ENCODE data around the gene FILIP1L.

FILIP1L gene

GRCh38 chr3:99990179-99990578, 124.1 kb downstream of the FILIP1L start:
- H3K79me2 ChIP-seq (ENCODE audit: control insufficient read depth, insufficient read depth, low read length, poor library complexity), result no peaks in the 10 kb centered on the region
- no peaks in the 10 kb centered on the region for H3K36me3 ChIP-seq (ENCODE audit: control insufficient read depth in 1 of 2, insufficient read depth in 2 of 2, low read length in 2 of 2)
- no peaks in the 10 kb centered on the region for H3K9me3 ChIP-seq (ENCODE audit: insufficient read depth, low read depth, low read length)
- no peak overlapping the region for H4K8ac ChIP-seq (ENCODE audit: low read depth, low read length)
- no peak for DNase-seq
- no peak overlapping the region for H3K4ac ChIP-seq (ENCODE audit: low read depth, low read length)
- H3K4me2 ChIP-seq (ENCODE audit: low read length), result no peak overlapping the region
- H3K4me1 ChIP-seq (ENCODE audit: control insufficient read depth in 1 of 2, insufficient read depth in 2 of 2, low read length in 2 of 2), result no peaks in the 10 kb centered on the region
- no peak overlapping the region for H2BK5ac ChIP-seq (ENCODE audit: low read depth, low read length, poor library complexity)
- no peak overlapping the region for H3K14ac ChIP-seq (ENCODE audit: low read length)
- no CpG with 5 or more reads among the region's 1 CpG for WGBS (ENCODE audit: extremely low coverage, insufficient coverage, insufficient read length)
- H3K27me3 ChIP-seq (ENCODE audit: insufficient read depth, low read length), result no peaks in the 10 kb centered on the region
- H4K12ac ChIP-seq (ENCODE audit: low read depth, low read length), result no peak overlapping the region
- no peak overlapping the region for H2AK5ac ChIP-seq (ENCODE audit: low read length)
- no peak overlapping the region for H3K23ac ChIP-seq (ENCODE audit: low read length)
- no peak overlapping the region for H4K91ac ChIP-seq (ENCODE audit: low read depth, low read length)
- no peaks in the 10 kb centered on the region for H3K79me1 ChIP-seq (ENCODE audit: low read length)
- no peak overlapping the region for H2BK120ac ChIP-seq (ENCODE audit: insufficient read depth, low read length, poor library complexity)
- H3K9ac ChIP-seq (ENCODE audit: low read length), result no peak overlapping the region
- no peak overlapping the region for H3K18ac ChIP-seq (ENCODE audit: low read length)
- no peak overlapping the region for H3K4me3 ChIP-seq (ENCODE audit: low read depth, low read length)
- no peak overlapping the region for H2AFZ ChIP-seq (ENCODE audit: insufficient read depth, low read length, poor library complexity)
- no peak overlapping the region for H3K27ac ChIP-seq (ENCODE audit: low read depth, low read length)
- no peak overlapping the region for H2BK12ac ChIP-seq (ENCODE audit: low read length)

GRCh38 chr3:99984668-99985067, 129.6 kb downstream of the FILIP1L start:
- WGBS (ENCODE audit: extremely low coverage, insufficient coverage, insufficient read length), result no CpG with 5 or more reads among the region's 2 CpGs
- Histone ChIP-seq H3K36me3 (ENCODE audit: control insufficient read depth in 1 of 2, insufficient read depth in 2 of 2, low read length in 2 of 2) (no peaks in the 10 kb centered on the region), H2AFZ (ENCODE audit: insufficient read depth, low read length, poor library complexity) (no peak overlapping the region), H3K14ac (ENCODE audit: low read length) (no peak overlapping the region), H4K8ac (ENCODE audit: low read depth, low read length) (no peak overlapping the region), H3K18ac (ENCODE audit: low read length) (no peak overlapping the region), H3K4ac (ENCODE audit: low read depth, low read length) (no peak overlapping the region), H3K4me2 (ENCODE audit: low read length) (no peak overlapping the region), H3K79me2 (ENCODE audit: control insufficient read depth, insufficient read depth, low read length, poor library complexity) (no peaks in the 10 kb centered on the region), H2BK12ac (ENCODE audit: low read length) (no peak overlapping the region), H3K27me3 (ENCODE audit: insufficient read depth, low read length) (no peaks in the 10 kb centered on the region), H3K4me3 (ENCODE audit: low read depth, low read length) (no peak overlapping the region), H2BK5ac (ENCODE audit: low read depth, low read length, poor library complexity) (no peak overlapping the region), H3K9ac (ENCODE audit: low read length) (no peak overlapping the region), H4K91ac (ENCODE audit: low read depth, low read length) (no peak overlapping the region), H3K79me1 (ENCODE audit: low read length) (no peaks in the 10 kb centered on the region), H4K12ac (ENCODE audit: low read depth, low read length) (no peak overlapping the region), H2AK5ac (ENCODE audit: low read length) (no peak overlapping the region), H2BK120ac (ENCODE audit: insufficient read depth, low read length, poor library complexity) (no peak overlapping the region), H3K27ac (ENCODE audit: low read depth, low read length) (no peak overlapping the region), H3K9me3 (ENCODE audit: insufficient read depth, low read depth, low read length) (no peaks in the 10 kb centered on the region), H3K4me1 (ENCODE audit: control insufficient read depth in 1 of 2, insufficient read depth in 2 of 2, low read length in 2 of 2) (no peaks in the 10 kb centered on the region), H3K23ac (ENCODE audit: low read length) (no peak overlapping the region)
- no peak for DNase-seq

DNA sequence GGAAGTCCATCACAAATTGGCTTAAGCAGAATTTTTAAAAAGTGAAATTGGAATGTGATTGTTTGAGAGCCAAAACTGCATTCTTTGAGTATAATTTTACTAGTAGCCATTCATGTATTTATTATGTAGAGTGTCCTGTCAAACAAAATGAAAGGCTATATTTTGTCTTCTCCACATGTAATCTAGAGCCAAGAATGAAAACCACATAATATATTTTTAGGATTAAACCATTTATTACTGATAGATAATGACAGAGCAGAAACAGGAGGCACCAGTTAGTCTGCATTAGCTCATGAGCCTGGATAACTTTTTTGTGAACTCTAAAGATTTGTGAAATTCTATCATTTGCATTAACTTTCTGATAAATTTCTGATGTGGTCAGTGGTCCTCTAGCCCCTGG, 130.2 kb downstream of the FILIP1L start:
- Histone ChIP-seq H4K8ac (ENCODE audit: low read depth, low read length) (no peak overlapping the region), H3K14ac (ENCODE audit: low read length) (no peak overlapping the region)

DNA sequence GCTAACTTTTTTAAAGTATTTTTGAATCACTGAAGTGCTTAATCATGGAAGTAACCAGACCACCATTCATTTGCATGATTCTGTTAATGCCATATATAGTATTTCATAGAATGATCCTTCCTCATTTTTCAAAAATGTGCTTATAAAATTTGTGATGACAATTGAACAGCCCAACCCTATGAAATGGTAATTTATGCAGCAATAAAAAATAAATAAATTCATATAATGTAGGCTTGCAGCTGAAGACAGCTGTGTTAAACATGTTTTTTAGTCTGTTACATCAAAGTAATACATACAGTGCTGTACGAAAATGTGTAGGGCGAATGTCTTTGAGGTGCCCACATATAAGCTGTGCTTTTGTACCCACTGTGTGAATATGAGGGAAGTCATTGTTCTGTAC, 131.7 kb downstream of the FILIP1L start:
- no peak overlapping the region for H3K14ac ChIP-seq (ENCODE audit: low read length)
- WGBS (ENCODE audit: extremely low coverage, insufficient coverage, insufficient read length), result no CpG with 5 or more reads among the region's 2 CpGs
- H2BK12ac ChIP-seq (ENCODE audit: low read length), result no peak overlapping the region

More for the DNA sequence above, 130.2 kb downstream of the FILIP1L start:
- Histone ChIP-seq H3K9me3 (ENCODE audit: insufficient read depth, low read depth, low read length) (no peaks in the 10 kb centered on the region), H2AFZ (ENCODE audit: insufficient read depth, low read length, poor library complexity) (no peak overlapping the region), H3K27ac (ENCODE audit: low read depth, low read length) (no peak overlapping the region), H4K12ac (ENCODE audit: low read depth, low read length) (no peak overlapping the region), H3K27me3 (ENCODE audit: insufficient read depth, low read length) (no peaks in the 10 kb centered on the region), H3K4ac (ENCODE audit: low read depth, low read length) (no peak overlapping the region), H4K91ac (ENCODE audit: low read depth, low read length) (no peak overlapping the region), H3K4me3 (ENCODE audit: low read depth, low read length) (no peak overlapping the region), H2BK5ac (ENCODE audit: low read depth, low read length, poor library complexity) (no peak overlapping the region), H3K23ac (ENCODE audit: low read length) (no peak overlapping the region), H3K4me2 (ENCODE audit: low read length) (no peak overlapping the region), H2BK120ac (ENCODE audit: insufficient read depth, low read length, poor library complexity) (no peak overlapping the region), H3K36me3 (ENCODE audit: control insufficient read depth in 1 of 2, insufficient read depth in 2 of 2, low read length in 2 of 2) (no peaks in the 10 kb centered on the region), H2AK5ac (ENCODE audit: low read length) (no peak overlapping the region), H3K79me2 (ENCODE audit: control insufficient read depth, insufficient read depth, low read length, poor library complexity) (no peaks in the 10 kb centered on the region), H3K18ac (ENCODE audit: low read length) (no peak overlapping the region), H3K79me1 (ENCODE audit: low read length) (no peaks in the 10 kb centered on the region), H3K9ac (ENCODE audit: low read length) (no peak overlapping the region), H2BK12ac (ENCODE audit: low read length) (no peak overlapping the region), H3K4me1 (ENCODE audit: control insufficient read depth in 1 of 2, insufficient read depth in 2 of 2, low read length in 2 of 2) (no peaks in the 10 kb centered on the region)
- no peak for DNase-seq

More for the DNA sequence above, 131.7 kb downstream of the FILIP1L start:
- Histone ChIP-seq H3K18ac (ENCODE audit: low read length) (no peak overlapping the region), H3K79me1 (ENCODE audit: low read length) (no peaks in the 10 kb centered on the region), H2BK5ac (ENCODE audit: low read depth, low read length, poor library complexity) (no peak overlapping the region), H2BK120ac (ENCODE audit: insufficient read depth, low read length, poor library complexity) (no peak overlapping the region), H3K4me3 (ENCODE audit: low read depth, low read length) (no peak overlapping the region), H3K9me3 (ENCODE audit: insufficient read depth, low read depth, low read length) (no peaks in the 10 kb centered on the region), H4K91ac (ENCODE audit: low read depth, low read length) (no peak overlapping the region), H3K27ac (ENCODE audit: low read depth, low read length) (no peak overlapping the region), H2AFZ (ENCODE audit: insufficient read depth, low read length, poor library complexity) (no peak overlapping the region), H3K4me2 (ENCODE audit: low read length) (no peak overlapping the region), H3K9ac (ENCODE audit: low read length) (no peak overlapping the region), H3K79me2 (ENCODE audit: control insufficient read depth, insufficient read depth, low read length, poor library complexity) (no peaks in the 10 kb centered on the region), H3K4ac (ENCODE audit: low read depth, low read length) (no peak overlapping the region), H3K27me3 (ENCODE audit: insufficient read depth, low read length) (no peaks in the 10 kb centered on the region), H3K23ac (ENCODE audit: low read length) (no peak overlapping the region), H3K36me3 (ENCODE audit: control insufficient read depth in 1 of 2, insufficient read depth in 2 of 2, low read length in 2 of 2) (no peaks in the 10 kb centered on the region), H4K8ac (ENCODE audit: low read depth, low read length) (no peak overlapping the region), H3K4me1 (ENCODE audit: control insufficient read depth in 1 of 2, insufficient read depth in 2 of 2, low read length in 2 of 2) (no peaks in the 10 kb centered on the region), H2AK5ac (ENCODE audit: low read length) (no peak overlapping the region), H4K12ac (ENCODE audit: low read depth, low read length) (no peak overlapping the region)
- DNase-seq, result no peak
